B cell (primary cell): ENCODE results near the gene SPTBN1. TPM values are rescaled to one million over a fixed set of nuclear protein-coding genes. Genes with fewer than 3 reads are reported as not detected.

Source experiments
- ATAC-seq: fragments of 200-7000 bp; cut with Tn5 transposase; one replicate; pipeline ENCODE4 v1.10.0; 2021; ENCODE audit warnings: low read depth, mild to moderate bottlenecking, moderate number of reproducible peaks, moderate library complexity
- CTCF ChIA-PET: fragments of 350-600 bp; sonication (Branson Sonifier 250); formaldehyde crosslinking; loops from one replicate; lab custom pipeline; 2021; ENCODE audit warnings: antibody characterized with exemption, inconsistent platforms; lab: Charles Lee
- POLR2A ChIA-PET: fragments of 350-600 bp; sonication (Branson Sonifier 250); formaldehyde crosslinking; loops from one replicate; lab custom pipeline; 2021; ENCODE audit warnings: antibody characterized with exemption; lab: Charles Lee
- DNase-seq: peaks from one replicate; pipeline ENCODE4 v3.0.0; 2013
- H2AFZ ChIP-seq: 2 replicates; pipeline ENCODE4 v1.6.1; 2012; ENCODE audit warnings: mild to moderate bottlenecking, low read depth, low read length; ENCODE audit not compliant: insufficient read depth, poor library complexity, severe bottlenecking
- H3K27ac ChIP-seq, 2 donors: 1 replicate in 1 of 2; 2 replicates in 1 of 2; pipeline ENCODE4 v1.5.1; 2012 to 2013; ENCODE audit warnings: low read length in 2 of 2, mild to moderate bottlenecking in 2 of 2, moderate library complexity in 1 of 2
- H3K27me3 ChIP-seq, 4 experiments: fragments of 200-600 bp in 1 of 4; sonication (generic) in 1 of 4; replicated peaks in 1 of 4; 1 replicate in 2 of 4; 2 replicates in 2 of 4; pipeline versions ENCODE4 v1.6.1 to v1.7.0; 2013 to 2016; ENCODE audit warnings: low read length in 3 of 4, mild to moderate bottlenecking in 2 of 4, mixed read lengths in 1 of 4, moderate library complexity in 1 of 4; ENCODE audit not compliant: insufficient read depth in 4 of 4, control insufficient read depth in 3 of 4; ENCODE audit errors: control extremely low read depth in 1 of 4
- H3K36me3 ChIP-seq, 2 experiments: replicated peaks in 1 of 2; 1 replicate in 1 of 2; 2 replicates in 1 of 2; pipeline versions ENCODE4 v1.6.1 to v1.7.1; 2013; ENCODE audit warnings: low read length in 1 of 2; ENCODE audit not compliant: insufficient read depth in 2 of 2, control insufficient read depth in 1 of 2; ENCODE audit errors: control extremely low read depth in 1 of 2, extremely low read depth in 1 of 2
- H3K4me1 ChIP-seq, 2 donors: fragments of 200-600 bp in 1 of 2; sonication (generic) in 1 of 2; 1 replicate in 1 of 2; 2 replicates in 1 of 2; pipeline versions ENCODE4 v1.5.1 to v1.6.1; 2013 to 2017; ENCODE audit warnings: low read length in 2 of 2; ENCODE audit not compliant: control insufficient read depth in 2 of 2, insufficient read depth in 2 of 2
- H3K4me2 ChIP-seq: replicated peaks from 2 replicates; pipeline ENCODE3; 2012; ENCODE audit warnings: mild to moderate bottlenecking, low read depth, low read length; ENCODE audit not compliant: poor library complexity, severe bottlenecking
- H3K4me3 ChIP-seq, 5 experiments: fragments of 200-600 bp in 1 of 5; sonication (generic) in 1 of 5; 1 replicate in 3 of 5; 2 replicates in 2 of 5; pipeline versions ENCODE4 v1.5.1 to v1.7.0; 2011 to 2016; ENCODE audit warnings: low read length in 4 of 5, mild to moderate bottlenecking in 4 of 5, low read depth in 2 of 5, control low read depth in 1 of 5, moderate library complexity in 1 of 5; ENCODE audit not compliant: insufficient read depth in 1 of 5; ENCODE audit errors: control extremely low read depth in 1 of 5, extremely low read depth in 1 of 5
- H3K79me2 ChIP-seq: fragments of 200-600 bp; sonication (generic); one replicate; pipeline ENCODE4 v1.6.0; 2016; ENCODE audit warnings: low read length; ENCODE audit not compliant: control insufficient read depth, insufficient read depth
- H3K9ac ChIP-seq: fragments of 200-600 bp; sonication (generic); 2 replicates; pipeline ENCODE4 v1.6.1; 2017; ENCODE audit warnings: mild to moderate bottlenecking, low read length, moderate library complexity
- H3K9me3 ChIP-seq, 3 donors: one replicate each; pipeline versions ENCODE4 v1.6.1 to v1.7.1; 2013; ENCODE audit warnings: low read length in 2 of 3; ENCODE audit not compliant: control insufficient read depth in 2 of 3, insufficient read depth in 1 of 3; ENCODE audit errors: control extremely low read depth in 1 of 3
- H4K20me1 ChIP-seq: 2 replicates; pipeline ENCODE4 v1.6.0; 2012; ENCODE audit warnings: mild to moderate bottlenecking, low read length; ENCODE audit not compliant: insufficient read depth, control insufficient read depth, poor library complexity, severe bottlenecking
- H3K27ac Mint-ChIP-seq: one replicate; pipeline ENCODE4 v1.8.0; 2021; ENCODE audit warnings: mixed read lengths
- H3K27me3 Mint-ChIP-seq: one replicate; pipeline ENCODE4 v1.8.0; 2021; ENCODE audit warnings: mixed read lengths
- H3K4me1 Mint-ChIP-seq: one replicate; pipeline ENCODE4 v1.8.0; 2021; ENCODE audit warnings: mixed read lengths
- H3K4me3 Mint-ChIP-seq: one replicate; pipeline ENCODE4 v1.8.0; 2021; ENCODE audit warnings: mixed read lengths
- H3K9me3 Mint-ChIP-seq: one replicate; pipeline ENCODE4 v1.8.0; 2022; ENCODE audit warnings: mixed read lengths; ENCODE audit not compliant: insufficient read depth
- CTCF ChIP-seq: fragments of 200-600 bp; IDR thresholded peaks from one replicate; pipeline ENCODE4 v1.8.0; 2022; ENCODE audit warnings: antibody characterized with exemption, mild to moderate bottlenecking
- EZH2 ChIP-seq: IDR thresholded peaks from 2 replicates; pipeline ENCODE4 v1.6.1; 2012; ENCODE audit warnings: borderline replicate concordance, low read depth, mild to moderate bottlenecking, moderate library complexity, low read length; ENCODE audit not compliant: insufficient read depth, poor library complexity, severe bottlenecking
- WGBS: methylation state at CpG from one replicate; pipeline ENCODE4 v1.1.5; 2013; ENCODE audit warnings: missing lambda C conversion rate; ENCODE audit not compliant: insufficient coverage; 5-methylcytosine and 5-hydroxymethylcytosine counted together
- intact Hi-C: fragments of 100-400 bp; cut with micrococcal nuclease; formaldehyde crosslinking; loops from one replicate; pipeline ENCODE4 v1.10.0; 2022
- polyA plus RNA-seq: library from polyadenylated mRNA; depleted of rRNA; stranded (reverse); fragments of >200 nt; gene quantifications from 2 replicates; pipeline ENCODE4 v1.2.3, GENCODE V29; 2012
- total RNA-seq, 2 donors: library from RNA; stranded (reverse); fragments of 120-200 nt in 1 of 2; gene quantifications; 1 replicate in 1 of 2; 2 replicates in 1 of 2; pipeline versions ENCODE4 v1.2.3 to v1.2.4, GENCODE V29; 2013 to 2022

Gene SPTBN1
- total and polyA plus RNA-seq, 2 donors (not counting 1 experiment from before 2014, with no cell fraction given): 43.7 to 144 TPM

- H3K4me3 Mint-ChIP-seq: peak overlapping the region; percentile 67
- ChIA-PET POLR2A (interaction anchor here (1.7 kb wide), 1 partner anchor 76 kb away, joined by 11 read pairs; no protein-coding TSS in a partner anchor), CTCF (interaction anchor here (0.6 to 2.1 kb wide), 11 partner anchors 27 to 111 kb away, joined by 3 to 21 read pairs (median 6); no protein-coding TSS in a partner anchor)
- Histone ChIP-seq H3K4me3 (no peak overlapping the region), H3K79me2 (peaks cover 30% of the 10 kb centered on the region), H3K9me3 (no peaks in the 10 kb centered on the region), H4K20me1 (peaks cover 57% of the 10 kb centered on the region), H3K27ac (peak overlapping the region; percentile 46 to 85), H3K4me1 (peaks cover 35 to 42% of the 10 kb centered on the region in 2 donors), H3K27me3 (no peaks in the 10 kb centered on the region), H3K4me2 (peak overlapping the region; percentile 57), H3K36me3 (peaks cover 13 to 75% of the 10 kb centered on the region in 2 experiments), H2AFZ (no peak overlapping the region), H3K9ac (peak overlapping the region; percentile 28)
- intact Hi-C loops: loop anchor here (1.0 to 10.0 kb wide), 4 partner anchors 60 to 530 kb away; no protein-coding TSS in a partner anchor
- peaks cover 60% of the 10 kb centered on the region for H3K4me1 Mint-ChIP-seq
- peak overlapping the region; percentile 94 for H3K27ac Mint-ChIP-seq
- TF ChIP-seq CTCF: no peak
- TF ChIP-seq EZH2: no peak
- H3K9me3 Mint-ChIP-seq: no peaks in the 10 kb centered on the region
- H3K27me3 Mint-ChIP-seq: no peaks in the 10 kb centered on the region
- 17% methylated on average over 9 of the region's 16 CpGs for WGBS
- ATAC-seq: peak; percentile 65
- peak; percentile 68 for DNase-seq
Measured at GRCh38 chr2:54634564-54635511, 178.7 kb downstream of the SPTBN1 start.
